Osteocyte (in vitro differentiated cells): ENCODE data around the gene KCNK3. TPM values are rescaled to one million over a fixed set of nuclear protein-coding genes. Genes with fewer than 3 reads are reported as not detected.

ENCODE experiments used
- DNase-seq: peaks from one replicate; pipeline ENCODE4 v3.0.0; 2021; ENCODE audit warnings: mixed read lengths; ENCODE audit not compliant: unreplicated experiment; ENCODE audit errors: extremely low spot score
- H3K27ac Mint-ChIP-seq: one replicate; pipeline ENCODE4 v1.8.0; 2021; ENCODE audit warnings: mild to moderate bottlenecking, mixed read lengths; ENCODE audit not compliant: unreplicated experiment
- H3K27me3 Mint-ChIP-seq: one replicate; pipeline ENCODE4 v1.8.0; 2021; ENCODE audit warnings: mixed read lengths; ENCODE audit not compliant: unreplicated experiment
- H3K36me3 Mint-ChIP-seq: one replicate; pipeline ENCODE4 v1.8.0; 2021; ENCODE audit warnings: mixed read lengths; ENCODE audit not compliant: unreplicated experiment
- H3K4me1 Mint-ChIP-seq: one replicate; pipeline ENCODE4 v1.8.0; 2021; ENCODE audit warnings: mixed read lengths; ENCODE audit not compliant: unreplicated experiment
- H3K4me3 Mint-ChIP-seq: one replicate; pipeline ENCODE4 v1.8.0; 2021; ENCODE audit warnings: mild to moderate bottlenecking, moderate library complexity, mixed read lengths; ENCODE audit not compliant: unreplicated experiment
- H3K9me3 Mint-ChIP-seq: one replicate; pipeline ENCODE4 v1.8.0; 2021; ENCODE audit warnings: mixed read lengths; ENCODE audit not compliant: unreplicated experiment
- total RNA-seq: library from RNA; stranded (reverse); gene quantifications from 2 replicates; pipeline ENCODE4 v1.2.1, GENCODE V29; 2021
- TF ChIP-seq, protein P1 (sequence below): fragments of 200-600 bp; sonication (generic); IDR thresholded peaks from 2 replicates; pipeline ENCODE4 v1.5.0; 2021; ENCODE audit warnings: antibody characterized with exemption, mild to moderate bottlenecking, moderate library complexity

Gene KCNK3
- total RNA-seq, 1 donor from 2014 or later, result 8.5 TPM

DNA sequence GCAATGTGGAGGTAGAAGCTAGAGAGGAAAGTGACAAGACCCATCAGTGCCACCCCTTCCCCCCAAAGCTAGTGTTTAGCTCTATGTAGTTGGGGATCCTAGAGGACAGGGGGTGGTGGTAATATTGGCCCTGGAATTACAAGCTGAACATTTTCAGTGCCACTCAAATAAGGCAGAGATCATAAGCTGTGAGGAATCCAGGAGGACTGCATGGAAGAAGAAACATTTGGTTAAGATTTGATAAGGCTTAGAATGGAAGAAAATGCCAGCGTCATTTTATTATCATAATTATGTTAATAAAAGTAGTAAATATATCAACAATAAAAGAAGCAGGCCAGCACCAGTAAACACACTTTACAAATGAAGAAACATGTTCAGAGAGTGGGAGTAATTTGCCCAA, 33.7 kb downstream of the KCNK3 start:
- Mint-ChIP-seq H3K27ac (no peak overlapping the region), H3K9me3 (no peaks in the 10 kb centered on the region), H3K27me3 (no peaks in the 10 kb centered on the region), H3K36me3 (no peaks in the 10 kb centered on the region), H3K4me3 (no peak overlapping the region), H3K4me1 (peaks cover 31% of the 10 kb centered on the region)
- TF ChIP-seq, protein P1, sequence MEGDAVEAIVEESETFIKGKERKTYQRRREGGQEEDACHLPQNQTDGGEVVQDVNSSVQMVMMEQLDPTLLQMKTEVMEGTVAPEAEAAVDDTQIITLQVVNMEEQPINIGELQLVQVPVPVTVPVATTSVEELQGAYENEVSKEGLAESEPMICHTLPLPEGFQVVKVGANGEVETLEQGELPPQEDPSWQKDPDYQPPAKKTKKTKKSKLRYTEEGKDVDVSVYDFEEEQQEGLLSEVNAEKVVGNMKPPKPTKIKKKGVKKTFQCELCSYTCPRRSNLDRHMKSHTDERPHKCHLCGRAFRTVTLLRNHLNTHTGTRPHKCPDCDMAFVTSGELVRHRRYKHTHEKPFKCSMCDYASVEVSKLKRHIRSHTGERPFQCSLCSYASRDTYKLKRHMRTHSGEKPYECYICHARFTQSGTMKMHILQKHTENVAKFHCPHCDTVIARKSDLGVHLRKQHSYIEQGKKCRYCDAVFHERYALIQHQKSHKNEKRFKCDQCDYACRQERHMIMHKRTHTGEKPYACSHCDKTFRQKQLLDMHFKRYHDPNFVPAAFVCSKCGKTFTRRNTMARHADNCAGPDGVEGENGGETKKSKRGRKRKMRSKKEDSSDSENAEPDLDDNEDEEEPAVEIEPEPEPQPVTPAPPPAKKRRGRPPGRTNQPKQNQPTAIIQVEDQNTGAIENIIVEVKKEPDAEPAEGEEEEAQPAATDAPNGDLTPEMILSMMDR, result no peak
- no peak for DNase-seq

DNA sequence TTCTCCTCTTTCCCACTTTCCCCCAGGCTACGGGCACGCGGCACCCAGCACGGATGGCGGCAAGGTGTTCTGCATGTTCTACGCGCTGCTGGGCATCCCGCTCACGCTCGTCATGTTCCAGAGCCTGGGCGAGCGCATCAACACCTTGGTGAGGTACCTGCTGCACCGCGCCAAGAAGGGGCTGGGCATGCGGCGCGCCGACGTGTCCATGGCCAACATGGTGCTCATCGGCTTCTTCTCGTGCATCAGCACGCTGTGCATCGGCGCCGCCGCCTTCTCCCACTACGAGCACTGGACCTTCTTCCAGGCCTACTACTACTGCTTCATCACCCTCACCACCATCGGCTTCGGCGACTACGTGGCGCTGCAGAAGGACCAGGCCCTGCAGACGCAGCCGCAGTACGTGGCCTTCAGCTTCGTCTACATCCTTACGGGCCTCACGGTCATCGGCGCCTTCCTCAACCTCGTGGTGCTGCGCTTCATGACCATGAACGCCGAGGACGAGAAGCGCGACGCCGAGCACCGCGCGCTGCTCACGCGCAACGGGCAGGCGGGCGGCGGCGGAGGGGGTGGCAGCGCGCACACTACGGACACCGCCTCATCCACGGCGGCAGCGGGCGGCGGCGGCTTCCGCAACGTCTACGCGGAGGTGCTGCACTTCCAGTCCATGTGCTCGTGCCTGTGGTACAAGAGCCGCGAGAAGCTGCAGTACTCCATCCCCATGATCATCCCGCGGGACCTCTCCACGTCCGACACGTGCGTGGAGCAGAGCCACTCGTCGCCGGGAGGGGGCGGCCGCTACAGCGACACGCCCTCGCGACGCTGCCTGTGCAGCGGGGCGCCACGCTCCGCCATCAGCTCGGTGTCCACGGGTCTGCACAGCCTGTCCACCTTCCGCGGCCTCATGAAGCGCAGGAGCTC, 35.4 kb downstream of the KCNK3 start:
- H3K36me3 Mint-ChIP-seq, result no peaks in the 10 kb centered on the region
- peaks cover 11% of the 10 kb centered on the region for H3K27me3 Mint-ChIP-seq
- H3K9me3 Mint-ChIP-seq, result no peaks in the 10 kb centered on the region
- no peak overlapping the region for H3K4me3 Mint-ChIP-seq
- no peak for DNase-seq
- TF ChIP-seq, protein P1, result no peak
- peaks cover 20% of the 10 kb centered on the region for H3K4me1 Mint-ChIP-seq
- H3K27ac Mint-ChIP-seq, result no peak overlapping the region

DNA sequence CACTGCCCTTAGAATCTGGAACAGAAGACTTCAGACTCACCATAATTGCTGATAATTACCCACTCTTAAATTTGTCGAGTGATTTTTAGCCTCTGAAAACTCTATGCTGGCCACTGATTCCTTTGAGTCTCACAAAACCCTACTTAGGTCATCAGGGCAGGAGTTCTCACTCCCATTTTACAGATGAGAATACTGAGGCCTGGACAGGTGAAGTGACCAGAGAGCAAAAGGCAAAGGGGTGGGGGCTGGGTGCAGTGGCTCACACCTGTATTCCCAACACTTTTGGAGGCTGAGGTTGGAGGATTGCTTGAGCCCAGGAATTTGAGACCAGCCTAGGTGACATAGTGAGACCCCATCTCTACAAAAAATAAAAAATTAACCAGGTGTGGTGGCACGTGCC, 36.8 kb downstream of the KCNK3 start:
- TF ChIP-seq, protein P1, result no peak
- H3K4me3 Mint-ChIP-seq, result no peak overlapping the region

DNA sequence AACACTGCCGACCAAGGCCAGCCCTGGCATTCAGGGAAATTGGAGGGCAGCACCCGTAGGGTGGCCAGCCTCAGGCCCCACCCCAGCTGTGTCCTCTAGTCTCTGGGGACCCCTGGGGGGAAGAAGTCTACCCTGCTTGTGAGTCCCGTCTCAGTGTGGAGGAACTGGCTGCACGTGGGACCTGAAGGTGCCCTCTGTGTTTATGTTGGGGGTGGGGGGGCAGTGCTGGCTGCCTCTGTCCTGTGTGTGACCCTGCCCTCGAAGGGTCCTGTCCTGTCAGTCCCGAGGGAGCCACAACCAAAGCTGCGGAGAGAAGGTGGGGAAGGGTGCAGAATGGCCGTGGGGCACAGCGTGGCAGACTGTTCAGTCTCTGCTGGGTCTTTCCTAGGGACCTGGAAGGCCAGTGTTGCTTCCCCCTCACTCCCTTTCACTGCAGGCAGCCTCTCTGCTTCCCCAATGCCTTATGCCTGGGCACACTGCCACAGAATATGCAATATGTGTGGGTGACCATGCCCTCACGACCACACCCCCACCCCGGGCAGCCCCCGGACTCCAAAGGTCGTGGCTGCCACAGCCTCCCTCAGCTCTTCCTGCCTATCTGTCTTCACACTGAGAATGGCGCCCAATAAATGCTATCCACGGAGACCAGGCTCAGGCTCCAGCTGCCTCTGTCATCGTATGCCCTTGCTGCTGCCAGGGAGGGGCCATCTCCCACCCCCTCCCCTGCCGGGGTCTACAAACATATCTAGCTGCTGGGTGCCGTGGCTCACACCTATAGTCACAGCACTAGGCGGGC, 38.2 kb downstream of the KCNK3 start:
- H3K36me3 Mint-ChIP-seq, result no peaks in the 10 kb centered on the region
- no peaks in the 10 kb centered on the region for H3K9me3 Mint-ChIP-seq
- H3K27ac Mint-ChIP-seq, result no peak overlapping the region
- no peak for DNase-seq
- peaks cover 10% of the 10 kb centered on the region for H3K4me1 Mint-ChIP-seq
- peaks cover 18% of the 10 kb centered on the region for H3K27me3 Mint-ChIP-seq
- H3K4me3 Mint-ChIP-seq, result no peak overlapping the region
- TF ChIP-seq, protein P1, result no peak

More for the DNA sequence above, 36.8 kb downstream of the KCNK3 start:
- Mint-ChIP-seq H3K9me3 (no peaks in the 10 kb centered on the region), H3K4me1 (peaks cover 11% of the 10 kb centered on the region), H3K27me3 (peaks cover 18% of the 10 kb centered on the region), H3K27ac (no peak overlapping the region), H3K36me3 (no peaks in the 10 kb centered on the region)
- DNase-seq, result no peak

DNA sequence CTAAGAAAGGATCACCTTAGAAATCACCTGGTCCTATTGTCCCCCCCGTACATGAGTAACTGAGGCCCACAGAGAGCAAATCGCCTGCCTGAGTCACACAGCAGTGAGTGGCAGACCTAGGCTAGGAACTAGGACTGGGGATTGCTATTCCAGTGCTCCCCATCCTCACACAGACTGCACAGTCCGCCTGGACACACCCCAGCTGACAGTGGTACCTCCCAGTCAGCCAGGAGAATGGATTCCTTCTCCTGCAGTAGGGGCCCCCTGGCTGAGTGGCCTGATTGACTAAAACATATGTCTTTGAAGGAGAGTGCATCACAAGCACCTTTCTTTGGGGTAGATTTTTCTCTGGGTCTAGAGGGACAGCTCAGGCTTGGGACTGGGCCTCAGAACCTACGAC, 39.2 kb downstream of the KCNK3 start:
- H3K36me3 Mint-ChIP-seq, result no peaks in the 10 kb centered on the region
- DNase-seq, result no peak
- H3K9me3 Mint-ChIP-seq, result no peaks in the 10 kb centered on the region
- no peak overlapping the region for H3K4me3 Mint-ChIP-seq
- H3K4me1 Mint-ChIP-seq, result peaks cover 18% of the 10 kb centered on the region
- TF ChIP-seq, protein P1, result no peak
- H3K27ac Mint-ChIP-seq, result no peak overlapping the region
- peaks cover 18% of the 10 kb centered on the region for H3K27me3 Mint-ChIP-seq
